Fibroblast of skin of right quadriceps (primary cell): ENCODE data around the gene CAMK2B.
A peak's percentile ranks its signal among the peaks of the same experiment; 100 is the strongest.

ENCODE experiments used
- DNase-seq: peaks from one replicate; pipeline ENCODE4 v3.0.0-alpha.2; 2013

CAMK2B gene

DNA sequence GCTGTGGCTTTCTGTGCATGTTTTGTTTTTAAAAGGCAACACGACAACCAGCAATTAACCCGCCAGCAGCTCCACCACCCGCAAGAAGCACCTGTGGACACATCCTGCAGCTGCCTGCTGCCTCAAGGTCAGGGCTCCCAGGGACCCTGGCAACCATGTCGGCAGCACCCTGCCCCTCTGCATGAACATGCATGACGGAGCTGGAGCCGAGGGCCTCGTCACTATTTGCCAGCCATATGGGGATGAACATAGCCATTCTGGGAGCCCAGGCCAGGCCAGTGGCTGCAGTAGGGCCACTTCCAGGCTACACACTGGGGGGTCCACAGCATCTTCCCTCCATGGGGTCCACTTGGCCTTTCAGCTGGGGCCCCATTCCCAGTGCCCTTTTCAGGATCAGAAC is 52.9 kb downstream of the CAMK2B start:
- no peak for DNase-seq

DNA sequence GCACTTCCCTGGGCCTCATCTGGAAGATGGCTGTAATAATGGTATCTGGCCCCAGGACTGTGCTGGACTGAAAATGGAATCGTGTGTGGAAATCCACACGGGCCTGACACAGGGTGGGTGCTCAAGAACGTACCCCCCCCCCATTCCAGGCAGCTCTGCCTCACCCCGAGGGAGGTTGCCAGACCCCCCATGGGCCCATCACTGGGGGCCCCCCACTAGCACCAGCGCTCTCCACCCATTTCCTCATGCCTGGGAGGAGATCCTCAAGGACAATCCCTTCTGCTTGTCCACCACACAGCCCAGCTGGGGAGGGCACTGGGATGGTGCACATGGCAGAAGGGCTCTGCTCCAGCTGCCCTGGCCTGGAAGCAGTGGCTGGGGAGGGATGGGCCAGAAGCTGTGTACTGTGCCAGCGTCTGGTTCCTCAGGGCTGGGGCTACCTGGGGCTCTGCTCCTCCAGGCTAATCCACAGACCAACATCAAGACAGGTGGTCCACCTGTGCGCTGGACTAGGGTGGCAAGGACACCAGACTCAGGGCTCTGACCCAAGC is 55.4 kb downstream of the CAMK2B start:
- no peak for DNase-seq

DNA sequence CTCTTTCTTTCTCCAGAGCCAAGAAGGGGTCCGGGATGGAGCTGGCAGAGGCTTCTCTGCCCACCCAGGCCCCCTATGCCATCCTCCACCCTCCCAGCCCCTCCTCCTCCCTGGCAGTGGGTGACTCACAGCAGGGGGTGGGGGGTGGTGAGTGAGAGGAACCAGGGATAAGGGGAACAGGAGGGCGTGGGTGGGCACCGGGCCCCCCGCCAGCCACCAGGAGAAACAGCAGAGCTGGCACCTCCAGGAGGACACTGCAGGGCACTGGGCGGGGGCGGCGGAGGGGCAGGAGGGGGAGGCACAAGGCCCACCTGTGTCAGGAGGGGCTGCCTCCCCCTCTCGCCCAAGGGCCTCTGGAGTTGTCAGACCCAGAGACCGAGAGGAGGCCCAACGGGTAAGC is 56.0 kb downstream of the CAMK2B start:
- DNase-seq, result no peak

DNA sequence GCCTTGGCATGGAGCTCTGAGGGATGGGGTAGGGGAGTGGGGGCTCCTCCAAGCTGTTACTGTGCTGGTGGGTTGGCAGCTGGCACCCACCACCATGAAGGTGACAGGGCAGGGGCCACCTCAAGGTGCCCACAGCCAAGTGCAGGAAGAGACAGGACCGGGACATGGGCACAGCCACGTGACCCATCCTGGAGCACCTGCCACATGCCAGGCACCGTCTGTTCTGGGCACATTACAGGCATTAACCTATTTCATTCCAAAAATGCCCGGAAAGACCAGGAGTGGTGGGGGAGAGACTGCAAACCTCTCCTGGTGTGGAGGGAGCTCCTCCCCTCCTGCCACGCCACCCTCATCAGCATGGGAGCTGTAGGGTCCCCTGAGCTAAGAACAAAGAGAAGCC is 56.7 kb downstream of the CAMK2B start:
- DNase-seq, result no peak

DNA sequence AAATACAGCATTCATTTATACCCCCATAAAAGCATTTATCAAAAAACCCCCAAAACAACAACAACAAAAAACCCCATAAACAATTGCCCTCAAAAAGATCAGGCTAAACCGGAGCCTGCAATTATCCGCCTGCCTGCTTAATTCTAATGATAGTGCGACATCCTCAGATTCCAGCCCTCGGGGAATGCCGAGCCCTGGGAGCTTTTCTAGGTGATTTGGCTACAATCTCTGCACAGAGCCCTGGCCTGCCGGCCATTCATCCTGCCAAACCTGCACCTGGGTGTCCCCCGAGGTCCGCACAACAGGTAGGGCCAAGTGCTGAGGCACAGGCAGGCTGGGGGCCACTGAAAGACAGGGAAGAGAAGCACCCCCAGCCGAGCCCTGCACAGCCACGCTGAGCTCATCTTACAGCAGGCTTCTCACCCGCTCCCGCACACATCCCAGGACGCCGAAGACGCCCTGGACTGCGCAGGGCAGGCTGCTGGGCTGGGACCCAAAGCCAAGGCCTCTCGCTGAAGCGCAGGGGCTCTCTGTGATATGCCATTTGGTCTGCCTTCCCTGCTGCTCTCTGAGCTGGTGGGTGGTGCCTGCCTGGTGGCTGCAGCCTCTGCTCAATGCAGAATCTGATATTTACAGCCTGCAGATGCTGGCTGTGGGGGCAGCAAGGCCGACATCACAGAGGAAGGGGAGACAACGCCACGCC is 57.5 kb downstream of the CAMK2B start:
- no peak for DNase-seq

DNA sequence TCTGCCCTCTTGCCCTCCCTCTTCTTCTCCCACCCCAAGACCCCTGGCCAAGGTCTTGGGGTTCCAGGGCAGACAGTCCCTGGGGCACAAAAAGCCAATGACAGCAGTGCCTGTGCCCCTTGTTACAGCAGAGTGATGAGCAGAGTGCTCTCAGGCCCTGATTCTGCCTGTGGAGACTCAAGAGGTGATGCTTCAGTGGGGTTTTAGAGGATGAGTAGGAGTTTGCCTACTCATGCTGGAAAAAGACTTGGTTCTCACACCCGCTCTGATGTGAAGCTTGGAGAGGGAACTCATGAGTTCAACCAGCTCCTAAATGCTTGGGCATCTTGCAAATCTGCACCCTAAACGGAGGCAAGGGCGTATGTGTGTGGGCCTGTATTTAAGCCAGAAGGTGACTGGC is 58.2 kb downstream of the CAMK2B start:
- DNase-seq, result no peak

DNA sequence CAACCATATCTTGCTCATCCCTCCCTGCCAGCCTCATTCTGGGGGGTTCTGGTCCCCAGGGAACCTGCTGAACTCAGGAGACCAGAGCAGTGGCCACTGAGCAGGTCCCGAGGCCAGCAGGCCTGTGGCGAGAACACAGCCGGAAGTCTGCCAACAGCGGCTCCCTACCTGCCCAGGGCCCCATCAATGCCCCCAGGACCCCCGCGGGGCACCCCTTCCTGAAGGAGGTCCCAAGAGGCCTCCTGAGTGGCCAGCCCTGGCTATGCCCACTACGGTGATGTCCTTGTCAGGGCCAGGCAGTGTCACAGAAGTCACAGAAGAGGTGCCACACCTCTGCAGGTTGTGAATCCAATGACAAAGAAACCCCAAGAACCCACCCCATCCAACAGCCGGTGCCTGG is 58.9 kb downstream of the CAMK2B start:
- DNase-seq, result no peak

DNA sequence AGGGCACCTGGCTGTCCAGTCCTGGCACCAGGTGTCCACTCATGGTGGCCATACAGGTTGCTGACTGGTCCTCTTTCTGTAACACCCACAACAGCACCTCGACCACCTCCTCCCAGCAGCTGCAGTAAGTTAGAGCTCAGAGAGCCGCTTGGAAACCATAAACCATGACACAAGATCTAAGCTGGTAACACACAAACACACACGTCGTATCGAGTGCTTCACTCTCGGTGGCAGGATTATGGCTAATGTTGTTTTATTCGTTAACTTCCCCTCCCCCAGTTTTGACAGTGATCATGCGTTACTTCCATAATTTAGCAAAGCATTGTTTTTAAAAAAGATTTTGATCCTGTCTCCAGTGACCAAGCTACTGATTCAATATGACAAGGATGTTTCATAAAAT is 59.7 kb downstream of the CAMK2B start:
- no peak for DNase-seq

DNA sequence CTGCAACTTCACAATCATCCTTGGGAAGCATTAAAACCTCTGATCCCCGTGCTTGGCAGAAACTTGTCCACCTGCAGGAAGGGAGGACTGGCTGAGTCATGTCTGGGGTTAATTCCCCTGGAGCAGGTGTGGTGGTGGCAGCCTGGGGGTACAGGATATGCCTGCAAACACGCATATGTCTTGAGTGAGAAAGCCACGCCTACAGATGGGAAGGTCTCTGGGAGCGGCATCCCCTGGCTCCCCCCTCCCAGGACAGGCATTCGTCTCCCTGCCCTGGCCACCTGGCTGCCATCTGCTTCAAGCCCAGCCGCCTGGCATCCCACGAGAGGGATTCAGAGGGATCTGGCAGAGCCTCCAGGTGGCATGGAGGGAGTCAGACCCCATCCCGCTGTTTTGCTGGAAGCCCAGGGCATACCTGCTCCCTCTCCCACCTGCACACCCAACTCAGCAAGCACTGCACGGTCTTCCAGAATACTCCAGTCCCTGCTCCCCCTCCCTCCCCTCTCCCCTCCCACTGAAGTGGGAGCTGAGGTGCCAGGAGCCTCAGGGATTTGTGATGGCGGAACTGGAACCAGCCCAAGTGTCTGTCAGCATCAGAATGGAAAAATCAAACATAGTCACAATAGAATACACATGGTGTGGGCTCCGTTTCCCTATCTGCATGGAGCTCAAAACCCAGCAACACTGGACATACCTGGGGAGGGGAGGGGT is 61.0 kb downstream of the CAMK2B start:
- DNase-seq, result no peak

DNA sequence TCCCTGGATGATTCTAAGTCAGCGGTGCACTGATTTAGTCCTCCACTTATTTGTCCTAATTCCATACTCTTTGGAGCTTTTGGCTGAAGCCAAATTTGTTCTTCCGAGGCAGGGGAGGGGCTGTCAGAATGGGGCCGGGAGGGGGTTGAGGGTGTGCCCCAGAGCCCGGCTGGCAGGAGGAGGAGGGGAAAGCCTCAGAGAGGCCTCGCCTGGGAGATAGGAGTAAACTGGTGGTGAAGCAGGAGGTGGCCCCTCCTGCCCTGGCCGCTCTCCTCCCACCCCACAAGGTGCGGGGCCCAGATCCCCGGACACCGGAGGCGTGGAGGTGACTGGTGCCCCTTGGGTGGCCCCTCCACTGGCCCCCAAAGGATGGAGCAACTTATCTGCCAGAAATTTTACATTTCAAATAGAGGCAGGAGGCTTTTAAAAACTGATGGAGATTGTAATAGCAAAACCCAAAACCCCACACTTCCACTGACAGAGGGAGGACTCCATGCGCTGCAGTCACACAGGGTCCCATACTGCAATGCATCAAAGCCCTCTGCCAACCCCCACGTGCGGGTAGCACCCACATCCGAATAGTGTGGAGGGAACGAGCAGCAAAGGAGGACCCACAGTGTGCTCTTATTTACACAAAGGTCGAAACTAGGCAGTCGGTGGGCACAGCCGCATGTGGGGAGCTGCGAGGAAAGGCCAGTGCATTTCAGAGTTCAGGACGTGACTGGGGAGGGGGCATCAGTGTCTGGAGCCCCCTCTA is 61.9 kb downstream of the CAMK2B start:
- DNase-seq, result no peak

DNA sequence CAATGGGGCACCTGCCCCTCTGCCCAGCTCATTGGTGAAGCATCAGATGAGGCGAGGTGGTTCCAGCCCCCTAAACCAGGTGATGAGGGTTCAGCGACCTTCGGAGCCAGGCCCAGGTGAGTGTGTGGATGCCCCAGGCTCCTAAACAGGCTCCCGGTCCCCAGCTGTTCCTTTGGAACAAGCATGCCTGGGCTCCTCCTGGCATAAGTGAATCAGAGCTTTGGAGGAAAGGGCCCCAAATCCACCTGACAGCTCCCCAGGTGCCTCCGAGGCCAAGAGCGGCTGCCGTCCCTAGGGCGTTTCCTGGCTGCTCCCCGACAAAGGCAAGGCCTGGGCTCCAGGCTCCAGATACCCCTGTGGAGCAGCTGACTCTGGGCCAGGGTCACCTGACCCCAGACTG is 63.4 kb downstream of the CAMK2B start:
- DNase-seq, result no peak

DNA sequence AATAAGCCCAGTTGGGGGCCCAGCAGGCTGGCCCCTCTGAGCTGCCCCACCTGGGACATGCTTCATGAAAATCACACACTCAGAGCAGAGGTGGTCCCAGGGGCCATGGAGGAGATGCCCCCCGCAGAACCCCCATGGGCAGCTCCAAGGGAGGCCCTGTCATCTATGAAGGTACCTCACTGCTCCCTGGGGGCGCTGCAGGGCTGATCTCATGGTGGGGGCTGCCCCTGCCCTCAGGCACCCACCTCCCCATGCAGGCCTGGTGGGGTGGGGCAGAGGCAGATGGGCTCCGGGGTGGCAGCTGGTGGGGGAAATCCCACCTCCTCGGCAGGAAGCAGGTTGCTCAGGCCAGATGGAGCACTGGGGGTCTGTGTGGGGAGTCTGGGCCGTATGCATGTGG is 64.2 kb downstream of the CAMK2B start:
- no peak for DNase-seq

DNA sequence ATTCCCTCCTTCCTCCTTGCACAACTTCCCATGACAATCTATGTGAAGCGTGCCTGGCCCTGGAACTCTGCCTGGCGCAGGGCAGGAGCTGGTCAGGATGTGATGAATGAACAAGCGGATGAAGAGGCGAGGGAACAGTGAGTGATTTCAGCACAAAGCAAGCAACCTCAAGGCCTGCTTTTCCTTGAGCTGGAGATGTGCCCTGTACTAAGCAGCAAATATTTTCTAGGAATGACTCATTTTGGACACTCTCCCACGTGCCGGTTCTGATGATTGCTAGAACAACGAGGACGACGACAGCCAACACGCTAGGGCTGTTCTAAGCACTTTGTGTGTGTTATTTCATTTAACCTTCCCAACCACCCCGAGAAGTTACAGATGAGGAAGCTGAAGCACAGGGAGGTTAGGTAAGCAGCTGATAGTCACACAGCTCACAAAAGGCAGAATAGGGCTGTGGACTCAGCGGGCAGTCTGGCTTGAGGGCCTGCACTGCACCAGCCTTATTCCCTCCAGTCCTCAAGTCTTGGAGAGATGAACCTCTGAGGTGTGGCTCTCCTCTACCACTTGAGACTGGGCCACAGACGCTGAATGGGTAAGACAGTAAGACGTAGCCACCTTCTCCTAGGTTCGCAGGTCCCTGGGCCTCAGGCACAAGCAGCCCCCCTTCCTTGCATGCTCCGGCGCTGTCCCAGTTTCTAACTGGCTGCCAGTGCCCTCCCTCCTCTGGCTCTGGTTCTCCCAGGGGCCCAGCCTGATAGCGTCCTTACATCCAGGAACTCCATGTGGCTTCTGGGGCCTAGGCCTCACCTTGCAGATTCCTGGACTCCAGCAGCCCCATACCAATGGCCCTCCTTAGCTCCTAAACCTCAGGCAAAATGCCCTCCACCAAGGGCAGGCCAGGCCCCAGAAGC is 65.6 kb downstream of the CAMK2B start:
- peak; percentile 90 for DNase-seq

DNA sequence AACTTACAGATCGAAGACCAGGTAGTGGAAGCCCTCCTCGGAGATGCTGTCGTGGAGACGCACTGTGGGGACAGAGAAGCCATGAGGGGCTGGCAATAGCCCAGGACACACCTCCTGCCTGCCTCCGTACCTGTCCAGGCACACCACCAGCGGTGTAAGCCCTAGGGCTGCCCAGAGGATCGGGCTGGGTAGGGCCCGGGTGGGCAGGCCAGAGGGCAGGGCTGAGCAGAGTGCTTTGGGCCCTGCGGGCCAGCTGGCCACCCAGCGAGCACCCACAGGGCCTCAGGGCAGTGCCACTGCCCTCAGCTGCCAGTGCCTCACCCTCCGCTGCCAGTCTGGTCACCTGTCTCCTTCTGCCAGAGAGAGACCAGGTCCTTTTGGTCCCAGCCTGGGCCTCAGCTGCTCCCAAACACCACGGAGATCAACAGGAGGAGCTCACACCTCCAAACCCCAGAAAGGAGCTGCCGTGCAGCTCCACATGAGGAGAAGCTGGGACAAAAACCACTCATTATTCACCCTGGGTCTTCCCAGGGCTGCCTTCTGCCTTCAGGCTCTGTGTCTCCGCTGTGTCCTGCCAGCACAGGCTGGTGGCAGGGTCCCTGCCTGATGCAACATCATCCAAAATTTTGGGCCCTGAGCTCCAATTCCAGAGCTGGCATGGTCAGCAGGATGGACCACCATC is 66.4 kb downstream of the CAMK2B start:
- no peak for DNase-seq

DNA sequence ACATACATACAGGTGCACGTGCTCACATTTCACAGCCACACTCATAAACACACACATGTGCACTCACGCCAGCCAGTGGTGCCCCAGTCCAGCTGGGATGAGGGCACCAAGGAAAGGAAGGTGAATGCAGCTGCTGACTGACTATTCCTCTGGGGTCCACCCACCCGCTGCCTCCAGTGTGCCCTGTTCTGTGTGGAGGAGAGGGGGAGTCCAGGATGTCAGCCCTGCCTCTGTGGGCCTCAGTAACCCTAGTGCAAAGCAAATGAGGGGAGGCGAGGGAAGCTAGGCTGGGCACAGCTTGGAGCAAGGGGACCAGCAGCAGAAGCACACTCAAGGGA is 67.0 kb downstream of the CAMK2B start:
- DNase-seq, result no peak

DNA sequence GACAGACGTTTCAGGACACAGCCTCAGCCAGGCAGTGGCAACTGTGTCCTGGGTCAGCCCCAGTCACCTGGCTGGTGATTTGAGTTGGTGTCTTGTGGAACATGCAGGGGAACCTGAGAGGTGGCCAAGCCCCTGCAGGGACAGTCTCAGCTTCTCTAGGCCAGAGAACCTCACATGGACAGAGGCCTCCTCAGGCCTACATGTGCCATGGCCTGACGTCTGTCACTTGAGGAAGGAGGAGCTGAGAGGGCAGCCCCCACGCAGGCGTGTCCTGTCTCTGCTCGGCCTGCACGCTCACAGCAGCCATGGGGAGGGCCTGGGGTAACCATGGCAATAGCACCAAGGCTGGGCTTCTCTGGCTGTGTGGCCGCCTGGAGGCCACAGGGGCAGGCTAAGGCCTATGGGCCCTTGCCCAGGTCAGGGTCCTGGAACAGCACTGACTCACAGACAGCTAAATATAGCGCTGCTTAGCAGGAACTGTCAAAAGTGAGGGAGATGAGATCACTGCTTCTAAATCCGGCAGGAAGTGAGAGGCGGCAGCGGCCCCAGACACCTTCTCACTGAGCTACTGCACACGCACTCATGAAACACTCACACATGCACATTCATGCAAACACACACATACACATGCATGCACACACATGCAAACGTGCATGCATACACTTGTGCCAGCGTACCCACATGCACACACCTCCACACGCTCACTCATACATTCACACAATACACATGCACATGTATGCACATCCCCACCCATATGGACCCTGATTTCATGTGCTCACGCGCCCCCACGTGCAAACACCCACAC is 67.6 kb downstream of the CAMK2B start:
- DNase-seq, result peak; percentile 82

DNA sequence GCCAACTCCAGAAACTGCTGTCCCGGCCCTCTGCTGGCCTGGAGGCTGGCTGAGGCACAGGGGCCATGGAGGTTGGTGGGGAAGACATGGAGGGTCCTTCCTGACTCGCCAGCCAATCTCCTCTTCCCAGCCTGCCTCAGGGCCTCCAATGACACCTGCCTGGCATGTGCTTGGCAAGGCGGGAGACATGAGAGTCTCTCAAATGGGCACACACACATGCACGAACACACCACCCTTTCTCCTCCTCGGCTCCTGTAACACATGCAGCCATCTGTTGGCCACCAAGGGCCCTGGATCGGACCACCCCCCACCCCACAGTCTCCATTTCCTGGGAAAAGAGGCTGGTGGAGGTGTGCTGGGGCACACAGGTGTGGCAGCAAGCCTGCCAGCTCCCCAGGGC is 68.2 kb downstream of the CAMK2B start:
- no peak for DNase-seq

DNA sequence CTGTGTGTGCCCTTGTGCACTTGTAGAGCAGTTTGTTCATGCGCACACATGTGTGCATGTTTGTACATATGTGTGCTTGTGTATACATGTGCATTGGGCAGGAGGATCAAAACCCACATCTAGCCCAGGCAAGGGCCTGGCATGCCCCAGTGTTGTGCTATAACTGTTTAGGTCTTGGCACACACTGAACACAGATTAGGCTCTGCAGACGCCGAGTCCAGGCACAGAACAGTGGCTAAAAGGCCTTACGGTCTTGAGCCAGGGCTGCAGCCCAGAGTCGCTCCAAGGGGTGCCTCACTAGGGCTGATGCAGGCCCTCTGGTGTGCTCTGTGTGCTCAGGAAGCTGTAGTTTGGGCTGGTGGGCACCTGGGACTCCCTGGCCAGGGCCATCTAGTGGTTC is 68.9 kb downstream of the CAMK2B start:
- DNase-seq, result no peak

DNA sequence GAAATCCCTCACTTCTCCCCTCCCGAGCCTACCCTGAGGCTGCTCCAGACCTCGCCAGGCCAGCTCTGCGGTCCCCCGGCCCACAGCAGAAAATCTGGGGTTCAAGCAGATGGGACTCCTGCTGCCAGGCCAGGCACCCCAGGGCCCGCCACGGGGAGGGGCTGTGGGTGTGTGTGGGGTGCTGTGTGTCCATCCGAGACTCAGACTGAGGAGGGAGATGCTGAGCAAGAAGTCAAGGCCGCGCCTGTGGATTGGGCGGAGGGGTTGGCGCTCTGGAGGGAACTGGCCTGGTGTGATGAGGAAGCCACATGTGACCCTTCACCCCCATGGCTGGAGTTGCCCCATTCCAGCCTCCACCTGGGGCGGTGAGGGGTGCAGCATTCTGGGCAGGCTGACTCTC is 73.5 kb downstream of the CAMK2B start:
- no peak for DNase-seq

DNA sequence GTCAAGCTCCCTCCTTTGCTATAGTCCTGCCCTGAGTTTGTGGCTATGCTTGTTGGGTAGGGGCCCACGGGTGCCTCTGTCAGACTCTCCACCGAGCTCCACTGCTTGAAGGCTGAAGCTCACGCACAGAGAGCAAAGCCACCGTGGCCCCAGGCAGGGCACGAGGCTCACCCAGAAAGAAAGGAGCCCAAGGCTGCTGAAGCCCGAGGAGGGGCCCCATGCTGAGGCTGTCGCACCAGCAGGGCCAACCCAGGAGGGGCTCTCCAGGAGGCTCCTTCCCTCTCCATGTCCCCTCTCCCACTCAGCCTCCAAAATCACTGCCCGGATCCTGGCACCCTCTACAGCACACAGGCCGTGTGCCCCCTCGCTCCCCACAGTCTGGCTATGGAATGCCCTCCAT is 74.1 kb downstream of the CAMK2B start:
- no peak for DNase-seq

DNA sequence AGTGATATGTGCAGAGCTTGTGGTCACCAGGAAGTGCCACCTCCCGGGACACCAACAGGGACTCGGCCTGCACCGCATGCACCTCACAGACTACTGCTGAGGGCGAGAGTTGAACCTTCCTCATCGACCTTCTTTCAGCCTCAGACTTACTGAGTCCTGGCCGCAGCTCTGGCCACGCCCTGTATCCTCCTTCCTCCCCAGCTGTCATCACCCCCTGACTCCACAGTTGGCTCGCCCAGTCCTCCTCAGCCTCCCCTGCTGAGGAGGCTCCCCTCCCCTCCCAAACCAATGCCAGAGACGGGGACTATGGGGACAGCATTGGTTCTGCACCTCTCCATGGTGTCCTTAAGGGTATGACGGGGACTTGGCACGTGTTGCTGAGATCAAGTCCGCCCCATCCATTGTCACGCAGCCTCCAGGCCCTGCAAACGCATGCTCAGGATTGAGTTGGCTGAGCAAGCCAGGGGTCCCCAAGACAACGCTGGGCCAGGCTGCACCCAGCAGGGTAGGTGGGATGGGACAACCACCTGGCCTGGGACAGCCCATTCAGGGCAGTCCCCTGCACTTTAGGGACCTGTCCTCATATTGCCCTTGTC is 75.7 kb downstream of the CAMK2B start:
- no peak for DNase-seq
